ENCODE data around the gene PINLYP.
"Not testable (repeated sequence)": the region's sequence is repeated elsewhere in the genome, so short reads cannot be mapped to it uniquely, and the experiment has no call there.

The PINLYP gene

DNA sequence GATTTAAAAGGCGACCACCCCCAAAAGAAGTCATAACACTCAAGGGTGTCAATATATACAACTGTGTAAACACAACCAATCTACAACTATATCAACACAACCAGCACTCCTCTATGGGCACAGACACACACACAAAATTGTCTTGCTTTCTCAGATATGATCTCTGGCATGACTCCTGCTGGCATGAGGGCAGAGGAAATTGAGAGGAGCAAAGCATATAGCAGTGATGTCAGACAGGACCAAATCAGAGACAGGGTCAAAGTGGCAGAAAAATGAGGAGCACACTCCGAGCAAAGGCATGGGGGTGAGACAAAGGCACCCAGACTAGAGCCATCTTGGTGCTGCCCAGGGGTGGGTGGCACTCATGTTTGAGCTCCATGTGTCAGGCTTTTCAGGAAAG, 10.7 kb downstream of the PINLYP start:
- TF ChIP-seq, protein P1, sequence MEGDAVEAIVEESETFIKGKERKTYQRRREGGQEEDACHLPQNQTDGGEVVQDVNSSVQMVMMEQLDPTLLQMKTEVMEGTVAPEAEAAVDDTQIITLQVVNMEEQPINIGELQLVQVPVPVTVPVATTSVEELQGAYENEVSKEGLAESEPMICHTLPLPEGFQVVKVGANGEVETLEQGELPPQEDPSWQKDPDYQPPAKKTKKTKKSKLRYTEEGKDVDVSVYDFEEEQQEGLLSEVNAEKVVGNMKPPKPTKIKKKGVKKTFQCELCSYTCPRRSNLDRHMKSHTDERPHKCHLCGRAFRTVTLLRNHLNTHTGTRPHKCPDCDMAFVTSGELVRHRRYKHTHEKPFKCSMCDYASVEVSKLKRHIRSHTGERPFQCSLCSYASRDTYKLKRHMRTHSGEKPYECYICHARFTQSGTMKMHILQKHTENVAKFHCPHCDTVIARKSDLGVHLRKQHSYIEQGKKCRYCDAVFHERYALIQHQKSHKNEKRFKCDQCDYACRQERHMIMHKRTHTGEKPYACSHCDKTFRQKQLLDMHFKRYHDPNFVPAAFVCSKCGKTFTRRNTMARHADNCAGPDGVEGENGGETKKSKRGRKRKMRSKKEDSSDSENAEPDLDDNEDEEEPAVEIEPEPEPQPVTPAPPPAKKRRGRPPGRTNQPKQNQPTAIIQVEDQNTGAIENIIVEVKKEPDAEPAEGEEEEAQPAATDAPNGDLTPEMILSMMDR (IDR thresholded peaks at IDR 0.05), result no peak
- no peak for TF ChIP-seq ZFX (IDR thresholded peaks at IDR 0.05; ENCODE audit: borderline replicate concordance)
- no peak overlapping the region for H3K27ac ChIP-seq

DNA sequence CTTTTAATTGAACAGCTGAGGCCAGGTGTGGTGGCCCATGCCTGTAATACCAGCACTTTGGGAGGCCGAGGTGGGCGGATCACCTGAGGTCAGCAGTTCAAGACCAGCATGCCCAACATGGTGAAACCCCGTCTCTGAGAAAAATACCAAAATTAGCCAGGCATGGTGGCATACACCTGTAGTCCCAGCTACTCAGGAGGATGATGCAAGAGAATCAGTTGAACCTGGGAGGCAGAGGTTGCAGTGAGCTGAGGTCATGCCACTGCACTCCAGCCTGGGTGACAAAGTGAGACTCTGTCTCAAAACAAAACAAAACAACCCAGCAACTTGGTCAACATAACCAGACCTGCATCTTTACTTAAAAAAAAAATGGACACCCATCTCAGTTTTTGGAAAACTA, 11.4 kb downstream of the PINLYP start:
- not testable (repeated sequence) for H3K27ac ChIP-seq

DNA sequence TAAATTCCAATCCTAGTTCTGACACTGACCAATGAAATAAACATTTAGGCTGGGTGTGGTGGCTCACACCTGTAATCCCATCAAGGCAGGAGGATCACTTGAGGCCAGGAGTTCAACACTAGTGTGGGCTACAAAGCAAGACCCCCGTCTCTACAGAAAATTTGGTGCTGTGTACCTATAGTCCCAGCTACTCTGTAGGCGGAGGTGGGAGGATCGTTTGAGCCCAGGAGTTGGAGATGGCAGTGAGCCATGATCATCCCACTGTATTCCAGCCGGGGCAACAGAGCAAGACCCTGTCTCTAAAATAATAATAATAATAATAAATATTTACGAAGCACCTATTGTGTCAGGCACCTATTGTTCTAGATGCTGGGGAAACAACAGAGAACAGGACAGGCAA, 13.7 kb downstream of the PINLYP start:
- TF ChIP-seq, protein P1 (IDR thresholded peaks at IDR 0.05), result no peak
- TF ChIP-seq ZFX (IDR thresholded peaks at IDR 0.05; ENCODE audit: borderline replicate concordance), result no peak
- H3K27ac ChIP-seq, result no peak overlapping the region

DNA sequence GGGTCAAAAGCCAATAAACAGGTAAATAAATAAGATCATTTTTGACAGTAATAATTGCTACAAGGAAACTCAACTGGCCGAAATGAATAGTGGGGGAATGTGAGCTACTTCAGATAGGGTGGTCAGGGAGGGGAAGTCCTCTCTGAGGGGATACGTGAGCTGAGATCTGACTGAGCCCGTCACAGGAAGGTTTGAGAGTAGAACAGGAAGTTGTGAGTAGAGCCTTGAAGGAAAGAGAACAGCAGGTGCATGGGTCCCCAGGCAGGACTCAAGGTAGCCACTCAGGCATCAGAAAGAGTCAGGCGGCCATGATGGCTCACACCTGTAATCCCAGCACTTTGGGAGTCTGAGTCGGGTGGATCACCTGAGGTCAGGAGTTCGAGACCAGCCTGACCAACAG, 14.1 kb downstream of the PINLYP start:
- H3K27ac ChIP-seq, result no peak overlapping the region
- TF ChIP-seq, protein P1 (IDR thresholded peaks at IDR 0.05), result no peak

DNA sequence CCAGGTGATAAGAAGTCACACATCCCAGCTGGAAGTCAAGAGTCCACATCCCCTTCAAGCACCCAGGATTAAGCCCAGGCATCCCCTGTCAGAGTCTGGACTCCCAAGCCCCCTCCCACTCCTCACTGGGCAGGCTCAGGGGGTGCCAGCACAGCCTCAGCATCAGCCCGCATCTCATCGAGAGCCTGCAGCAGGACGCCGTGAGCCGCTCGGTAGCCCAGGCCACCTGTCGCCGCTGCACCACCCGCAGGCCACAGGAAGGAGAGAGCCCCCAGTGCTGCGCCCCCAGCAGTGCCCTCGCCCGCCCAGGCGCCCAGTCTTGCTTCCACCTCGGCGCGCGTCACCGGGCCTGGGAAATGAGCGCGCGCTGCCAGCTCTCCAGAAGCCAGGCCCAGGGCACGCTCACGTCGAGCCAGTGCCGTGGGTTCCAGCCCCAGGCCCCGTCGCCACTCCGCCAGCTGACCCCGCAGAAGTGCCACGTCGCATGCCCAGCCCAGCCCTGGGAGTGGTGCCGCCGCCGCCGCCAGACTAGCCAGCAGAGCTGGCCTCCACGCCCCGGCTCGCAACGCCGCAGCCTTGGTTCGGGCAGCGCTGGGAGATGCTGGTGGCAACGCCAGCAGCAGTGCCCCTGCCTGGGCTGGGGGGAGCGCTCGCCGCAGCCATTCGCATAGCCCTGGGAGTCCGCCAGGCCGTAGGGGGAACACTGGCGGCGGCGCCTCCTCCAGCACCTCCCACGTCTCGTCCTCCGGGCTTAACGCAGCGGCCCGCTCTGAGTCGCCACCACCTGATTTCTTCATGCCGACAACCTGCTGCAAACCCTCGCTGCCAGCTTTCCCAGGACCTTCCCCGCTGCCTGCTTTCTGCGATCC, 16.5 kb downstream of the PINLYP start:
- no peak overlapping the region for H3K27ac ChIP-seq
- TF ChIP-seq, protein P1 (IDR thresholded peaks at IDR 0.05), result no peak
- no peak for TF ChIP-seq ZFX (IDR thresholded peaks at IDR 0.05; ENCODE audit: borderline replicate concordance)

DNA sequence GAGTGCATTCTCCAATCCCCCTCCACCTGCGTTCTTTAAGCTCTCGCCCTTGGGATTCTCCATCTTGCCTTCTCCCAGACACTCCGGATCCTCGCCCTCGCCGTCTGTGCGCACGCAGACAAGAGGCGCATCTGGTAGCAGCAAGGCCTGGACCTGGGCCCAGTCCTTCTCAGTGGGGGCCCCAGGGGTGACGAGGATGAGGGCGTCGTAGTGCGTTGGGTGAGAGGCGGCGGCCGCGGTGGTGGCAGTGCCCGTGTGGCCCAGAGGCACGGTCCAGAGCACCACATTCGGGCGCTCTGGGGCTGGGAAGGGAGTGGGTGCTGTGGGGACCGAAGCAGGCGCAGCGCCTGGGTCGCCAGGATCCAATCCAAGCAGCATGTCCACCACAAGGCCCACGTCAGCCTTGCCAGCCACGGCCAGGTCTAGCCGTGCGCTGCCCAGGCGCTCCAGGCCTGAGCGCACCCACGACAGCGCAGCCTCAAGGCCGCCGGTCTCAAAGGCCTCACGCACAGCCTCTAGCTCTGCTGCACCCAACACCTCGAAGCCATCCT, 17.3 kb downstream of the PINLYP start:
- no peak overlapping the region for H3K27ac ChIP-seq
- TF ChIP-seq, protein P1 (IDR thresholded peaks at IDR 0.05), result no peak
- no peak for TF ChIP-seq ZFX (IDR thresholded peaks at IDR 0.05; ENCODE audit: borderline replicate concordance)

DNA sequence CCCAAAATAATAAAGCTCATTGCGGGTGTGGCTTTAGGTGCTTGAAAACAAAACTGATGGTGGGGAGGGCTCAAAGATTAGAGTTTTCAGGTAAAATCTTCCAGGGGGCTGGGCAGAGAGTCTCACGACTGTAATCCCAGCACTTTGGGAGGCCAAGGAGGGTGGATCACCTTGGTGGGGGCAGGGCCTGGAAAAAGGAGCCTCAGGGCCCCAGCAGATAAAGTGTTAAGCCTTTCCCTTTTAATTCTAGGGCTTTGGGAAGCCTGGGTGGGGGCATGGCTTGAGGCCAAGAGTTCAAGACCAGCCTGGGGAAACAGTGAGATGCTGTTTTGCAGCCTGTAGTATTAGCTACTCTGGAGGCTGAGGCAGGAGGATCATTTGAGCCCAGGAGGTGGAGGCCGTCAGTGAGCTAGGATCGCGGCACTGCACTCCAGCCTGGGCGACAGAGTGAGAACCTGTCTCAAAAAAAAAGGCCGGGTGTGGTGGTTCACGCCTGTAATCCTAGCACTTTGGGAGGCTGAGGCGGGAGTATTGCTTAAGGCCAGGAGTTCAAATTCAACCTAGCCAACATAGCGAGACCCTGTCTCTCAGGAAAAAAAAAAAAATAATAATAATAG, 18.6 kb downstream of the PINLYP start:
- TF ChIP-seq ZFX (IDR thresholded peaks at IDR 0.05; ENCODE audit: borderline replicate concordance), result no peak
- TF ChIP-seq, protein P1 (IDR thresholded peaks at IDR 0.05), result no peak
- no peak overlapping the region; the same call in 1 of the 2 replicates for H3K27ac ChIP-seq
